Measurements from ENCODE around the gene FBXL7. TPM values are rescaled to one million over a fixed set of nuclear protein-coding genes. Genes with fewer than 3 reads are reported as not detected.

The FBXL7 gene
- total and polyA plus RNA-seq, 2 experiments from 2014 or later, result 4.5 to 15.2 TPM

DNA sequence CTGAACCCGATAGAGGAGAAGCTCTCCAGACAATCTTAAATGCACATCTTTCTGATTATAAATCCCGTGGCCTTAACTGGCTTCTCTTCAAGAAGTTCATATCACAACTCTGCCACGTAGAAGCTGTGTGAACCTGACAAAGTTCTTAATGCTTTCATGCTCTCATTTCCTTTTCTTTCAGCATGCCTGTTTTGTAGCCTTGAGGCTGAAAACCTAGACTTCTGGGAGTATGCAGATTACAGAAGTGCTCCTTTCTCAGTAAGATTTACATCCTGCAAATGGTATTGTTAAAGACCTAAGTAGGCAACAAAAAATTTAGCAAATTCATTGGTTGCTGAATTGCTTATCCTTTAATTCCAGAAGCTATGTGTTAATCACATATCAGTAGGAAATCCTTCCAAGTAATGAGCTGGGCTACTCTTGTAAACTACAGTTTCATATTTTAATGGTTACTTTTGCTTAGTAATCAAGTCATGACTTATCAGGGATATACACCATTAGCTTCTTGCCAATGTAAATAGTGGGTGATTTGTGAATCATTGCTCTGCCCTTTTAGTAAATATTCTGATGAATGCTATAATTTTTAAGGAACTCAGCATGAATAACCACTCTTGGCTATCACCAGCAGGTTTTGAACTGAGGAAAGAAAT lies 334.7 kb downstream of the FBXL7 start (continued):
- no peak for TF ChIP-seq REST (IDR thresholded peaks at IDR 0.05; ENCODE audit: unreplicated experiment)

DNA sequence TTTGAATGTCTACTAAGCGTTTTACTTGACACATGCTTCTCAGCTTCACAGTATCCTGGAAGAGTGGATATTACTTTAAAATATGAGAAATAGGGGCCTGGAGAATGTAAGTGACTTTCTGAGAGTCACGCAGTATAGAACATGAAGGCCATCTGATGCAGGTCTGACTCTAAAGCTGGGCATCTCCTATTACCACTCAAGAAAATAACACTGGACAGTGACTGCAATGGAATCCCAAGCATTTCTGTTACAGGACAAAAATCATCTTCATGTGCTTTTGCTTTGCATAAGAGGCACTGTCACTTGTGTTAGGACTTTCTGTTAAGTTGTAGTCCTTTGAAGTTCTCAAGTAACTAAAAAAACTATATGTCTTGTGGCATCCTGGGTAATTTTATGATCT lies 335.5 kb downstream of the FBXL7 start:
- Histone ChIP-seq H2AFZ (no peak overlapping the region), H3K27me3 (ENCODE audit: insufficient read depth) (no peaks in the 10 kb centered on the region), H3K79me2 (replicated peaks; ENCODE audit: insufficient read depth) (no peaks in the 10 kb centered on the region; the same call in 1 of the 2 replicates), H3K36me3 (ENCODE audit: insufficient read depth) (no peaks in the 10 kb centered on the region), H3F3A (replicated peaks; ENCODE audit: low read depth) (no peaks in the 10 kb centered on the region), H3K4me1 (ENCODE audit: insufficient read depth) (peaks cover 18% of the 10 kb centered on the region), H3K4me3 (no peak overlapping the region), H3K27ac (ENCODE audit: low read depth) (no peak overlapping the region), H4K20me1 (replicated peaks; ENCODE audit: insufficient read depth) (no peaks in the 10 kb centered on the region), H3K9me2 (ENCODE audit: insufficient read depth) (0 out of 2 replicates have a peak, but pooled peaks cover 4% of the 10 kb centered on the region), H3K4me2 (no peak overlapping the region)
- no peak overlapping the region for H3K27ac Mint-ChIP-seq
- peaks cover 2% of the 10 kb centered on the region for H3K27me3 Mint-ChIP-seq (ENCODE audit: insufficient read depth, low read depth, poor library complexity)
- peaks cover 4% of the 10 kb centered on the region; the same call in 1 of the 3 replicates for H3K36me3 Mint-ChIP-seq (ENCODE audit: low read depth)
- peaks cover 18% of the 10 kb centered on the region for H3K4me1 Mint-ChIP-seq
- DNase-seq (ENCODE audit: low spot score) (no peak), ATAC-seq (no peak)
- H3K9me3 Mint-ChIP-seq, result peaks cover 4% of the 10 kb centered on the region; the same call in 2 of the 3 replicates
- H3K4me3 Mint-ChIP-seq, result no peak overlapping the region
- no peak for TF ChIP-seq STAT1 (IDR thresholded peaks at IDR 0.05; ENCODE audit: unreplicated experiment)
- TF ChIP-seq EZH2 (IDR thresholded peaks at IDR 0.05; ENCODE audit: low read depth, unreplicated experiment), result no peak
- TF ChIP-seq NANOG (IDR thresholded peaks at IDR 0.05; ENCODE audit: borderline replicate concordance), result no peak
- TF ChIP-seq ZNF331 (CRISPR knock-in tag; IDR thresholded peaks at IDR 0.05; ENCODE audit: low read depth), result no peak
- TF ChIP-seq, protein P1, sequence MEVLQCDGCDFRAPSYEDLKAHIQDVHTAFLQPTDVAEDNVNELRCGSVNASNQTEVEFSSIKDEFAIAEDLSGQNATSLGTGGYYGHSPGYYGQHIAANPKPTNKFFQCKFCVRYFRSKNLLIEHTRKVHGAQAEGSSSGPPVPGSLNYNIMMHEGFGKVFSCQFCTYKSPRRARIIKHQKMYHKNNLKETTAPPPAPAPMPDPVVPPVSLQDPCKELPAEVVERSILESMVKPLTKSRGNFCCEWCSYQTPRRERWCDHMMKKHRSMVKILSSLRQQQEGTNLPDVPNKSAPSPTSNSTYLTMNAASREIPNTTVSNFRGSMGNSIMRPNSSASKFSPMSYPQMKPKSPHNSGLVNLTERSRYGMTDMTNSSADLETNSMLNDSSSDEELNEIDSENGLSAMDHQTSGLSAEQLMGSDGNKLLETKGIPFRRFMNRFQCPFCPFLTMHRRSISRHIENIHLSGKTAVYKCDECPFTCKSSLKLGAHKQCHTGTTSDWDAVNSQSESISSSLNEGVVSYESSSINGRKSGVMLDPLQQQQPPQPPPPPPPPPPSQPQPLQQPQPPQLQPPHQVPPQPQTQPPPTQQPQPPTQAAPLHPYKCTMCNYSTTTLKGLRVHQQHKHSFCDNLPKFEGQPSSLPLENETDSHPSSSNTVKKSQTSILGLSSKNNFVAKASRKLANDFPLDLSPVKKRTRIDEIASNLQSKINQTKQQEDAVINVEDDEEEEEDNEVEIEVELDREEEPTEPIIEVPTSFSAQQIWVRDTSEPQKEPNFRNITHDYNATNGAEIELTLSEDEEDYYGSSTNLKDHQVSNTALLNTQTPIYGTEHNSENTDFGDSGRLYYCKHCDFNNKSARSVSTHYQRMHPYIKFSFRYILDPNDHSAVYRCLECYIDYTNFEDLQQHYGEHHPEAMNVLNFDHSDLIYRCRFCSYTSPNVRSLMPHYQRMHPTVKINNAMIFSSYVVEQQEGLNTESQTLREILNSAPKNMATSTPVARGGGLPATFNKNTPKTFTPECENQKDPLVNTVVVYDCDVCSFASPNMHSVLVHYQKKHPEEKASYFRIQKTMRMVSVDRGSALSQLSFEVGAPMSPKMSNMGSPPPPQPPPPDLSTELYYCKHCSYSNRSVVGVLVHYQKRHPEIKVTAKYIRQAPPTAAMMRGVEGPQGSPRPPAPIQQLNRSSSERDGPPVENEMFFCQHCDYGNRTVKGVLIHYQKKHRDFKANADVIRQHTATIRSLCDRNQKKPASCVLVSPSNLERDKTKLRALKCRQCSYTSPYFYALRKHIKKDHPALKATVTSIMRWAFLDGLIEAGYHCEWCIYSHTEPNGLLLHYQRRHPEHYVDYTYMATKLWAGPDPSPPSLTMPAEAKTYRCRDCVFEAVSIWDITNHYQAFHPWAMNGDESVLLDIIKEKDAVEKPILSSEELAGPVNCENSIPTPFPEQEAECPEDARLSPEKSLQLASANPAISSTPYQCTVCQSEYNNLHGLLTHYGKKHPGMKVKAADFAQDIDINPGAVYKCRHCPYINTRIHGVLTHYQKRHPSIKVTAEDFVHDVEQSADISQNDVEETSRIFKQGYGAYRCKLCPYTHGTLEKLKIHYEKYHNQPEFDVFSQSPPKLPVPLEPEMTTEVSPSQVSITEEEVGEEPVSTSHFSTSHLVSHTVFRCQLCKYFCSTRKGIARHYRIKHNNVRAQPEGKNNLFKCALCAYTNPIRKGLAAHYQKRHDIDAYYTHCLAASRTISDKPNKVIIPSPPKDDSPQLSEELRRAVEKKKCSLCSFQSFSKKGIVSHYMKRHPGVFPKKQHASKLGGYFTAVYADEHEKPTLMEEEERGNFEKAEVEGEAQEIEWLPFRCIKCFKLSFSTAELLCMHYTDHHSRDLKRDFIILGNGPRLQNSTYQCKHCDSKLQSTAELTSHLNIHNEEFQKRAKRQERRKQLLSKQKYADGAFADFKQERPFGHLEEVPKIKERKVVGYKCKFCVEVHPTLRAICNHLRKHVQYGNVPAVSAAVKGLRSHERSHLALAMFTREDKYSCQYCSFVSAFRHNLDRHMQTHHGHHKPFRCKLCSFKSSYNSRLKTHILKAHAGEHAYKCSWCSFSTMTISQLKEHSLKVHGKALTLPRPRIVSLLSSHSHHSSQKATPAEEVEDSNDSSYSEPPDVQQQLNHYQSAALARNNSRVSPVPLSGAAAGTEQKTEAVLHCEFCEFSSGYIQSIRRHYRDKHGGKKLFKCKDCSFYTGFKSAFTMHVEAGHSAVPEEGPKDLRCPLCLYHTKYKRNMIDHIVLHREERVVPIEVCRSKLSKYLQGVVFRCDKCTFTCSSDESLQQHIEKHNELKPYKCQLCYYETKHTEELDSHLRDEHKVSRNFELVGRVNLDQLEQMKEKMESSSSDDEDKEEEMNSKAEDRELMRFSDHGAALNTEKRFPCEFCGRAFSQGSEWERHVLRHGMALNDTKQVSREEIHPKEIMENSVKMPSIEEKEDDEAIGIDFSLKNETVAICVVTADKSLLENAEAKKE (CRISPR knock-in tag; IDR thresholded peaks at IDR 0.05), result no peak
- no peak for TF ChIP-seq ZNF114 (CRISPR knock-in tag; IDR thresholded peaks at IDR 0.05)
- TF ChIP-seq EZH2phosphoT487 (IDR thresholded peaks at IDR 0.05; ENCODE audit: unreplicated experiment), result no peak
- TF ChIP-seq POLR2AphosphoS5 (IDR thresholded peaks at IDR 0.05; ENCODE audit: low read depth), result no peak
- no peak for TF ChIP-seq JUNB (IDR thresholded peaks at IDR 0.05; ENCODE audit: unreplicated experiment)
- no peak for TF ChIP-seq CTCF (conservative IDR thresholded peaks at IDR 0.05; ENCODE audit: low read depth in 2 of 2)
